AG04449 (cell line): ENCODE measurements around the gene RPRD2.
"Not testable (repeated sequence)": the region's sequence is repeated elsewhere in the genome, so short reads cannot be mapped to it uniquely, and the experiment has no call there.

Source experiments
- CTCF ChIA-PET: fragments of 350-600 bp; formaldehyde crosslinking; extraction: SDS; loops from one replicate; lab custom pipeline; 2021; ENCODE audit warnings: antibody characterized with exemption; lab: Yijun Ruan, JAX
- POLR2A ChIA-PET: fragments of 400-600, 350-600 bp; formaldehyde crosslinking; extraction: SDS; loops from one replicate; lab custom pipeline; 2020; ENCODE audit warnings: antibody characterized with exemption, inconsistent platforms; lab: Yijun Ruan, JAX
- DNase-seq: peaks from one replicate; pipeline ENCODE4 v3.0.0-alpha.2; 2010; ENCODE audit warnings: low read depth, low spot score
- H3K4me3 ChIP-seq: 2 replicates; pipeline ENCODE4 v1.5.1; 2011; ENCODE audit warnings: low read depth, mild to moderate bottlenecking, control low read depth, low read length
- CTCF ChIP-seq: IDR thresholded peaks from one replicate; pipeline ENCODE4 v1.5.1; 2011; ENCODE audit warnings: mild to moderate bottlenecking, moderate library complexity, low read length, control low read depth, inconsistent platforms; ENCODE audit not compliant: insufficient read depth; ENCODE audit errors: missing control alignments

The RPRD2 gene

GRCh38 chr1:150385537-150386445 lies 21.8 kb downstream of the RPRD2 start:
- TF ChIP-seq CTCF: no peak
- ChIA-PET POLR2A (no interaction called here), CTCF (interaction anchor here (0.6 to 0.8 kb wide), 3 partner anchors 147 to 610 kb away, joined by 3 read pairs; no protein-coding TSS in a partner anchor)
- no peak for DNase-seq
- no peak overlapping the region for H3K4me3 ChIP-seq

- ChIA-PET CTCF (no interaction called here), POLR2A (no interaction called here)
- TF ChIP-seq CTCF: no peak
- no peak overlapping the region for H3K4me3 ChIP-seq
- no peak for DNase-seq
These were observed 22.6 kb downstream of the RPRD2 start for GRCh38 chr1:150386592-150386991.

- CTCF ChIA-PET: no interaction called here
- H3K4me3 ChIP-seq: no peak overlapping the region
- no peak for DNase-seq
- POLR2A ChIA-PET: no interaction called here
- TF ChIP-seq CTCF: no peak
These were observed 23.3 kb downstream of the RPRD2 start for GRCh38 chr1:150387200-150387599.

- ChIA-PET POLR2A (no interaction called here), CTCF (interaction anchor here (1.2 kb wide), 1 partner anchor 17 kb away, joined by 3 read pairs; no protein-coding TSS in a partner anchor)
- no peak overlapping the region for H3K4me3 ChIP-seq
These were observed 24.3 kb downstream of the RPRD2 start for GRCh38 chr1:150388241-150388640.

DNA sequence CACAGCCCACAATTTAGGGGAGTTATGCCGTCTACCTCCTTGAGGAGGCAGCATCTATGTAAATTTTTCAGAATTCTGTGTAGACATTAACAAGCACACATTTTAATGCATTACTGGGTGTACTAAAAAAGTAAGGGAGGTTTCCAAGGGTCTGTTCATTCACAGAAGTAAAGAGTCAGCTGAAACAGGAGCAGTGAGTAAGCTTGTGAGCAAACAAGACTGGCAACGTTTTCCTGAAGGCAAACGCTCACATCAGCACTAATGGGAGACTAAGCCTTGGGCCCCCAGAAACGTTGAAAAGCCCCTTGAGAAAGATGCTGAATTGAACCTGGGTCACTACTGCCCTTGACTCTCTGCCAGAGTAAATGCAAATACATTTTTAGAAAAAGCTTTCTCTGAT lies 25.7 kb downstream of the RPRD2 start:
- TF ChIP-seq CTCF: no peak
- no peak for DNase-seq
- ChIA-PET CTCF (no interaction called here), POLR2A (no interaction called here)
- no peak overlapping the region for H3K4me3 ChIP-seq

More at GRCh38 chr1:150388241-150388640, 24.3 kb downstream of the RPRD2 start:
- no peak for TF ChIP-seq CTCF
- DNase-seq: no peak

GRCh38 chr1:150392627-150393026 lies 28.7 kb downstream of the RPRD2 start:
- no peak for TF ChIP-seq CTCF
- ChIA-PET CTCF (interaction anchor here (0.8 kb wide), 1 partner anchor 140 kb away, joined by 3 read pairs; no protein-coding TSS in a partner anchor), POLR2A (no interaction called here)

DNA sequence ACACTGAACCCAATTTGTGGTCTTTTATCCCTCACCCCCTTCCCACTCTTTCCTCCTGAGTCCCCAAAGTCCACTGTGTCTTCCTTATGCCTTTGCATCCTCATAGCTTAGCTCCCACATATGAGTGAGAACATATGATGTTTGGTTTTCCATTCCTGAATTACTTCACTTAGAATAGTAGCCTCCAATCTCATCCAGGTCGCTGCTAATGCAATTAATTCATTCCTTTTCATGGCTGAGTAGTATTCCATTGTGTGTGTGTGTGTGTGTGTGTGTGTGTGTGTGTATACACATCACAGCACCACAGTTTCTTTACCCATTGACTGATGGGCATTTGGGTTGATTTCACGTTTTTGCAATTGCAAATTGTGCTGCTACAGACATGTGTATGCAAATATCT lies 31.2 kb downstream of the RPRD2 start:
- POLR2A ChIA-PET, CTCF ChIA-PET, DNase-seq, H3K4me3 ChIP-seq: not testable (repeated sequence)

More at GRCh38 chr1:150392627-150393026, 28.7 kb downstream of the RPRD2 start:
- DNase-seq: no peak
- no peak overlapping the region for H3K4me3 ChIP-seq
